ENCODE data around the gene BPIFB2.
"Not testable (repeated sequence)": the region's sequence is repeated elsewhere in the genome, so short reads cannot be mapped to it uniquely, and the experiment has no call there.

Gene BPIFB2

DNA sequence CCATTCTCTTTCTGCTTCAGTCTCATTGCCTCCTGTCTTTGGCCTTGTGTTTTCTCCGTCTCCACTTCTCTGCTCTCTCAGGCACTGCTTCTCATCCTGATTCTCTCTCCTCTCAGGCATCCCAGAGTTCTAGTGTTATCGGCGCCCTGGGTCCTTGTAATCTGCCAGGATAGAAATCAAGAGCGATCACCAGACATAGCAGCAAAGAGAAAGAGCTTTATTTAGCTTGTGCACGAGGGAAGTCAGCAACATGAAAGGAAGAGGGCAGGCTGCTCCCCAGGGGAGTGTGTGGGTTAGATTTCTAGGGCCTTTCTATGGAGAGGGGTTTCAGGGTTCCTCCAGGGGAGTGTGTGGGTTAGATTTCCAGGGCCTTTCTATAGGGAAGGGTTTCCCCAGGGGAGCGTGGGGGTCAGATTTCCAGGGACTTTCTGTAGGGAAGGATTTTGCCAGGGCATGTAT, 35.8 kb upstream of the BPIFB2 start:
- DNase-seq = no peak

DNA sequence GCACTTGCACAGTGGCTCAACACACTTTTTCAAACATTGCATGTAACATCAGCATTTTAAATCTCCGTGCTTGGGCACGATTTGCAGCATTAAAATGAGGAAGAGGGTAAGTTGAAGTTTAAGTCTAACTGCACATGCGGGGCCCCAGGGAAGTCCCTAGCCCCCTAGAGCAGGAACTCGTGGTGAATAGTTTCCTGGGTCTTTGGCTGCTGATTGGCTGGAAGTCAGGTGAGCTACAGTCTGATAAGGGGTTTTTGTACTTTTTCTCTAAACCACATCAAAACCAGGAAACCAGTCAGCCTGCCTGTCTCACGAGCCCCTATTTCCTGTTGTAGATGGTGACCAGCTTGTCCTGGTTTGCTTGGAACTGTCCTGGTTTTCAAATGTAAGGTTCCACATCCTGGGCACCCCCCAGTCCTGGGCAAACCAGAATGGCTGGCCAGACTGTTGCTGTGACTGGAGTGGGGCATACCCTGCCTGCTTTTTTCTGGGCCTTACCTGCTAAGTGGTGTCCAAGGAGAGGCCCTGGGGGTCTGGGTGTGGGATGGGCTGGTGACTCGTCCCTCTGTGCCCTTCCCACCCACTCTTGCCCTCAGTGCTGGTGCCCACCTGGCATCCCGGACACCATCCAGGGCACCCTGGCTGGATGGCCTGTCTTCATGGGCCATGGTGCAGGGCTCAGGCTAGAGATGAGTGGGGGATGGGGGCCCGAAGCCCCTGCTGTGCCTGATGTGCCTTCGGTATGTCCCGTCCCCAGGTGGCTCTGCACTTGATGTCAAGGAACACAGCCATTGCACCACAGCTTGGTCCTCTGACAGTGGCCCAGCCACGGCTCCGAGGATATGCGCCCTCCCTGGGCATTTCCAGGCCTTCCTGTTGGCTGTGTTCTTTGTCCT, 35.1 kb upstream of the BPIFB2 start:
- no peak for DNase-seq

GRCh38 chr20:32973077-32973717, 34.3 kb upstream of the BPIFB2 start:
- DNase-seq = no peak

DNA sequence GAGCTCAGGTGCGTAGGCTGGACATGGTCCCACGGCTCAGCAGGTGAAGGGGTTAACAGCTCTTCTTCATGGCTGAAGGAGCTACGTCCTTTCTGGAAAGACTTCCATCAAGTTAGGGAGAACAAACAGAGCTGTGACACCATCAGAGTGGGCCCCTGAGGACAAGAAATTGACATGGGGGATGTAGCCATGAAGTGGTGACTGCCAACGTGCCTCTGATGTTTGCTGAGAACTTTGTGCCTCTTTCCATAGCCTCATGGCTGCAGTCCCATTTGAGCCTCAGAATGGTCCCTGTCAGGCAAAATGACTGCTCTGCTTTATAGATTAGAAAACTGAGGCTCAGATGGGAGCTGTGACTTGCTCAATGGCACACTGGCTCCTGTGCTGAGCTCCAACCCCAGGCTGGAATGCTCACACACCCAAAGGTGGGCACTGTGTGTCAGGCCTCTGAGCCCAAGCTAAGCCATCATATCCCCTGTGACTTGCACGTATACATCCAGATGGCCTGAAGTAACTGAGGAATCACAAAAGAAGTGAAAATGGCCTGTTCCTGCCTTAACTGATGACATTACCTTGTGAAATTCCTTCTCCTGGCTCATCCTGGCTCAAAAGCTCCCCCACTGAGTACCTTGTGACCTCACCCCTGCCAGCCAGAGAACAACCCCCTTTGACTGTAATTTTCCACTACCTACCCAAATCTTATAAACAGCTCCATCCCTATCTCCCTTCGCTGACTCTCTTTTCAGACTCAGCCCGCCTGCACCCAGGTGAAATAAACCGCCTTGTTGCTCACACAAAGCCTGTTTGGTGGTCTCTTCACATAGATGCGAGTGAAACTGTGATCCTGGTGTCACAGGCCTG, 33.1 kb upstream of the BPIFB2 start:
- not testable (repeated sequence) for DNase-seq

DNA sequence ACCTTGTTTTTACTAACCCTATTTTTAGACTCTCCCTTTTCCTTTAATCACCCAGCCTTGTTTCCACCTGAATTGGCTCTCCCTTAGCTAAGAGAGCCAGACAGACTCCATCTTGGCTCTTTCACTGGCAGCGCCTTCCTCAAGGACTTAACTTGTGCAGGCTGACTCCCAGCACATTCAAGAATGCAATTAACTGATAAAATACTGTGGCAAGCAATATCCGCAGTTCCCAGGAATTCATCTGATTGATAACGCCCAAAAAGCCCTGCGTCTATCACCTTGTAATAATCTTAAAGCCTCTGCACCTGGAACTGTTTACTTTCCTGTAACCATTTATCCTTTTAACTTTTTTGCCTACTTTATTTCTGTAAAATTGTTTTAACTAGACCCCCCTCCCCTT, 32.4 kb upstream of the BPIFB2 start:
- not testable (repeated sequence) for DNase-seq

- no peak for DNase-seq
Measured at GRCh38 chr20:32975698-32976674, 31.5 kb upstream of the BPIFB2 start.

DNA sequence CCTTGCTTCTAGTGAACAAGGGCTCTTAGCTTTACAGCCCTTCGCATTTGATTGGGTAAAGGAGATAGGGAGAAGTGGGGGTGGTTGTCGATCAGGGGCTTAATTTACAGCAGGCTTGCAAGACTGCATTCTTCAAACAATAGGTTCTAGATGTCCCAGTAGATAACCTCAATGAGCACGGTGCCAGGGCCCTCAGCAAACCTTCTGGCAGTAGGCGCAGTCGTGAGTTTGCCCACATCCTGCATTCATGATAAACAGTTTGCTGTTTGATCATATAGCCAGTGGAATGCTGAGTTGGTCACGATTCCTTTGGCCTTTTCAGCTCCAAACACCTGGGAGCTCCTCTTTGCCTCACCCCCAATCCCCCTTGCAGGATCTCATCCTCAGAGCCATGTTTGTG, 30.8 kb upstream of the BPIFB2 start:
- DNase-seq = no peak

DNA sequence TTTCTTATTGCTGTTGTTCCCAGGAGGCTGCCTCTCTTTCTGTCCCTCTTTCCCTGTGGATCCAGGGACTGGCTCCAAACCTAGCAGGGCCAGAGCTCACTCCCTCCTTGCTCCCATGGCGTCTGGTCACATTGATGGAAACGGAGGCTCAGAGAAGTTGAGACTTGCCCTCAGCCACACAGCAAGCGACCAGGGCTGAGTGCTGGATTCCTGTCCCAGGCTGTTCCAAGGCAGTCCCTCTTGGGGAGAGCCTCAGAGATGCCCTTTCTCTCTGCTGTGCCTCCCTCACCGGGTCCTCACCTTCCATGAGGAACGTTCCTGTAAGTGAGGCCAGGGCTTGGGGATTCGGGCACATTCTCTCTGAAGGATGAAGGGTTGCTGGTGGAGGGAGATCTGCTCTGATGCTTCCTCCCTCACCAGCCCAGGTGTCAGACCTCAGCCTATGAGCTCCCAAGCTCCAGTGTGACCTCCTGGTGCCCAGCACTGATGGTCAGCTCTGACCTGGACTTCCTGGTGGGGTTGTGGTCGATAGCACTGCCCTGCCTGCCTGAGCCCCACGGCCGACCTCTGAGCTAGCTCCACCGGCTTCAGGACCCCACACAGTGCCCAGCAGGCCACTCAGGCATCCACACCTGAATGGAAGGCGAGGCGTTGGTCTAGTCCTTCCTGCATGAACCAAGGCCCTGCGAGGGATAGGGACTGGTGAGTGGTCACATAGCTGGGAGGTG, 30.1 kb upstream of the BPIFB2 start:
- DNase-seq = no peak

GRCh38 chr20:32978009-32978335, 29.5 kb upstream of the BPIFB2 start:
- DNase-seq = no peak

GRCh38 chr20:32979201-32979998, 28.1 kb upstream of the BPIFB2 start:
- no peak for DNase-seq

- no peak for DNase-seq
Measured at GRCh38 chr20:32980131-32980941, 27.2 kb upstream of the BPIFB2 start.

GRCh38 chr20:32980990-32981389, 26.5 kb upstream of the BPIFB2 start:
- no peak for DNase-seq

- no peak for DNase-seq
Measured at GRCh38 chr20:32982617-32983458, 24.7 kb upstream of the BPIFB2 start.

DNA sequence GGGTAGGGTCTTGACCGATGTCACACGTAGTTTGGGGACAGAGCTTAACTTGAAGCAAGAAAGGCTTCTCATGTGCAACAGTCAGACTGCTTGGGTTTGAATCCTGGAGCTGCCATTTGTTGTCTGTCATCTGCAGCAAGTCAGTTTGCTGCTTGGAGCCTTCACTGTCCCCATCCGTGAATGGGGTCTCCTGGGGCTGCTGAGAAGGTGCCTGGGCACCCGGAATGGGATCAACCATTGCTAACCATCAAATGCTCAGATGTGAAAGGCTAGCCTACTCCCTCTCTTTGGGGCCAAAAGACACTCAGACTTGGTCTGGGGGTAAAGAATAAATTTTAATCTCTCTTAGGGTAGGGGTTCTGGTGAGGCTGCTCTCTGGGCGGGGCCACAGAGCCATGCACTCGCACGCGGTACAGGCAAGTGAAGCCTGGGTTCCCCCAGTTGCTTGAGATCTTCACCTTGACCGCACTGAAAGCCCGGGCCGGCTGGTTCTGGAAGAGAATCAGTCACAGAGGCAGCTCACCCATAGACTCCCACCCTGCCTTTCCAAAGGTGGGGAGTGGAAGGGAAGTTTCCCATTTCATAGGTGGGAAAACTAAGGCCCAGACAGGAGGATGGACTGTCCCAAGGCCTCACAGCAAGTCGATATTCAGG, 23.9 kb upstream of the BPIFB2 start:
- no peak for DNase-seq

DNA sequence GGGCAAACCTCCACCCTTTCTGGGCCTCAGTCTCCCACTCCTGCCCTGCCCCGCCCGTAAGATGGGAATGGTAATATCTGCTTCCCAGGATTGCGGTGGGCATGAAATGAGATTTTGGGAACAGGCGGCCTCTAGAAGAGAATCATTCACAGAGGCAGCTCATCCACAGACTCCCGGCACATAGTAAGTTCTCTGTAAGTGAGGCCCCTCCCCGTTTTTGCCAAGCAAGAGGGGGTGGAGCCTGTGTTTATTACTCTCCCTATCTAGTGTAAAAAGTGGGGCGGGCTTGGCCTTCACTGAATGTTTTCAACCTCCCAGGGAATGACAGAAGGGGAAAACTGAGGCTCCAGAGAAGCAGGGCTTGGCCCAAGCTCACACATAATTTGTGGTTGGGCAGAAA, 23.3 kb upstream of the BPIFB2 start:
- no peak for DNase-seq

- no peak for DNase-seq
Measured at GRCh38 chr20:32984631-32985354, 22.7 kb upstream of the BPIFB2 start.

- DNase-seq = no peak
Measured at GRCh38 chr20:32985596-32985995, 21.9 kb upstream of the BPIFB2 start.
